CD4-positive, alpha-beta T cell (primary cell): ENCODE results near the gene RTL1. TPM values are rescaled to one million over a fixed set of nuclear protein-coding genes. Genes with fewer than 3 reads are reported as not detected.

Experiments
- ATAC-seq: fragments of 200-7000 bp; cut with Tn5 transposase; one replicate; pipeline ENCODE4 v1.10.0; 2022; ENCODE audit warnings: mild to moderate bottlenecking; ENCODE audit not compliant: poor library complexity
- CTCF ChIA-PET: fragments of 350-600 bp; sonication (Branson Sonifier 250); formaldehyde crosslinking; loops from one replicate; lab custom pipeline; 2021; ENCODE audit warnings: antibody characterized with exemption, inconsistent platforms; lab: Charles Lee
- POLR2A ChIA-PET: fragments of 350-600 bp; sonication (Branson Sonifier 250); formaldehyde crosslinking; loops from one replicate; lab custom pipeline; 2021; ENCODE audit warnings: antibody characterized with exemption, inconsistent platforms; lab: Charles Lee
- DNase-seq, 14 experiments: peaks; one replicate each; pipeline ENCODE4 v3.0.0-alpha.2; 2013 to 2020; ENCODE audit warnings: mixed read lengths in 2 of 14
- H3K27ac ChIP-seq, 2 donors: one replicate each; pipeline versions ENCODE4 v1.5.1 to v1.7.0; 2013; ENCODE audit warnings: low read length in 2 of 2, low read depth in 1 of 2, mild to moderate bottlenecking in 1 of 2
- H3K27me3 ChIP-seq, 2 experiments: 1 replicate in 1 of 2; 2 replicates in 1 of 2; pipeline versions ENCODE4 v1.6.1 to v1.7.0; 2013; ENCODE audit warnings: low read length in 2 of 2, control low read depth in 1 of 2, mild to moderate bottlenecking in 1 of 2, moderate library complexity in 1 of 2; ENCODE audit not compliant: insufficient read depth in 2 of 2, control insufficient read depth in 1 of 2
- H3K36me3 ChIP-seq: one replicate; pipeline ENCODE4 v1.6.1; 2013; ENCODE audit warnings: low read length, control low read depth; ENCODE audit not compliant: insufficient read depth
- H3K4me1 ChIP-seq: one replicate; pipeline ENCODE4 v1.6.1; 2013; ENCODE audit warnings: low read length, control low read depth; ENCODE audit not compliant: insufficient read depth
- H3K4me3 ChIP-seq: one replicate; pipeline ENCODE4 v1.5.1; 2013; ENCODE audit warnings: mild to moderate bottlenecking, low read length, moderate library complexity
- H3K9me3 ChIP-seq, 2 experiments: 1 replicate in 1 of 2; 2 replicates in 1 of 2; pipeline versions ENCODE4 v1.6.1 to v1.7.0; 2013; ENCODE audit warnings: low read length in 2 of 2, mild to moderate bottlenecking in 2 of 2, control low read depth in 1 of 2, moderate library complexity in 1 of 2; ENCODE audit not compliant: control insufficient read depth in 1 of 2, insufficient read depth in 1 of 2
- H3K27ac Mint-ChIP-seq: one replicate; pipeline ENCODE4 v1.8.0; 2020; ENCODE audit warnings: mixed read lengths
- H3K27me3 Mint-ChIP-seq: one replicate; pipeline ENCODE4 v1.8.0; 2021; ENCODE audit warnings: mixed read lengths
- H3K36me3 Mint-ChIP-seq: one replicate; pipeline ENCODE4 v1.8.0; 2021; ENCODE audit warnings: low read depth, mixed read lengths
- H3K4me1 Mint-ChIP-seq: one replicate; pipeline ENCODE4 v1.8.0; 2021; ENCODE audit warnings: low read depth, mixed read lengths
- H3K4me3 Mint-ChIP-seq: one replicate; pipeline ENCODE4 v1.8.0; 2020; ENCODE audit warnings: mild to moderate bottlenecking, mixed read lengths
- H3K9me3 Mint-ChIP-seq: one replicate; pipeline ENCODE4 v1.8.0; 2020; ENCODE audit warnings: mixed read lengths
- intact Hi-C, 2 experiments: fragments of 100-400 bp; cut with DNase I in 1 of 2; cut with micrococcal nuclease in 1 of 2; formaldehyde crosslinking; loops; one replicate each; pipeline versions ENCODE4 v1.15.1 to v1.9.0; 2023 to 2025; cut with DNase I, micrococcal nuclease
- total RNA-seq, 174 experiments: library from RNA in 2 of 174; stranded (reverse) in 2 of 174; gene quantifications; one replicate each; pipeline ENCODE4 v1.2.3 and lab custom pipeline; 2021 to 2026
- TF ChIP-seq, protein P1 (sequence below): fragments of 200-600 bp; IDR thresholded peaks from one replicate; pipeline ENCODE4 v1.8.0; 2022; ENCODE audit warnings: antibody characterized with exemption, mild to moderate bottlenecking

Gene RTL1
- total RNA-seq, 2 experiments from 2014 or later, result not detected

DNA sequence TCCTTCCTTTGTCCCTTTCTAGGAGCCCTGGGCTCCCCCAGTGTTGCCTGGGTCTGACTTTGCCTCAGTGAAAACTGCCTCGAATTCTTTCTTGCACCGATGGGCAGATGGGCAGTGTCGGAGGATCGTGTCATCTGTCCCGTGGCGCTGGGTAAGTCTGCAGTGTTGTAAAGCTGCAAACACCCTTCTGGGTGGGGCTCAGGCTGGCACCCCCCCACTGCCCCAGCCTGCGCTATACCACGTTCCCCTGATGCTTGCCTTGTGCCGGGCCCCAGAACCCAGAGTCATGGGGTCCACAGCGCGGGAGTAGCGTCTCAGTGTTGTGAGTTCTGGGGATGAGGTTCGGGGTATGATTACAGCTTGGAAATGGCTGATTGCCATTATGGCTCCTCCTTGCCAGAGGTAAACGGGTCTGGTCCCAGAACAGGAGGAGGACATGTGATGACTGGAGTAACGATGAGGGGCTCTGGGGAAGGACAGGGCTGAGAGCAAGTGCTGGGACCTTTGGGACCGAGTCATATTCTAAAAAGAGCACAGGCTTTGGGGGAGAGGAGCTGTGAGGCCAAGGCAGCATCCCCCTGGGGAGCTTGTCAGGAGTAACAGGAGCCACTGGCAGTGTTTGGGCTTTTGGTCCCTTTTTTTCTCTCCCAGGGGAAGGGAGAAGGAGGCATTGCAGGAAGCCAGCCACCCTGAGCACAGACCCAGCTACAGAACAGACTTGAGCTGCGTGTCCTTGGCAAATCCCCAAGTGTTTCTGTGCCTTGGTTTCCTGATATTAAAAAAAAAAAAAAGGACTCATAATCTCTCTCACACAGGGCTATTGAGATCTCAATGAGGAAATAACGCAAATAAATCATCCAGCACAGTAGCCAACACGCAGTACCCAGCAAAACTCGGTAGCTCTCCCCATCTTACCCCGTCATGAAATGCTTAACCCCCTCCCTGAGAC lies 4.3 kb downstream of the RTL1 start:
- Histone ChIP-seq H3K36me3 (no peaks in the 10 kb centered on the region), H3K4me3 (no peak overlapping the region), H3K27ac (no peak overlapping the region), H3K4me1 (no peaks in the 10 kb centered on the region), H3K27me3 (peaks cover 24 to 51% of the 10 kb centered on the region in 2 experiments), H3K9me3 (peaks cover 0 to 24% of the 10 kb centered on the region in 2 experiments)
- ChIA-PET CTCF (no interaction called here), POLR2A (no interaction called here)
- Mint-ChIP-seq H3K9me3 (no peaks in the 10 kb centered on the region), H3K27me3 (peaks cover 79% of the 10 kb centered on the region), H3K36me3 (no peaks in the 10 kb centered on the region), H3K27ac (no peak overlapping the region), H3K4me1 (no peaks in the 10 kb centered on the region), H3K4me3 (no peak overlapping the region)
- intact Hi-C loops, result no loop called here
- TF ChIP-seq, protein P1, sequence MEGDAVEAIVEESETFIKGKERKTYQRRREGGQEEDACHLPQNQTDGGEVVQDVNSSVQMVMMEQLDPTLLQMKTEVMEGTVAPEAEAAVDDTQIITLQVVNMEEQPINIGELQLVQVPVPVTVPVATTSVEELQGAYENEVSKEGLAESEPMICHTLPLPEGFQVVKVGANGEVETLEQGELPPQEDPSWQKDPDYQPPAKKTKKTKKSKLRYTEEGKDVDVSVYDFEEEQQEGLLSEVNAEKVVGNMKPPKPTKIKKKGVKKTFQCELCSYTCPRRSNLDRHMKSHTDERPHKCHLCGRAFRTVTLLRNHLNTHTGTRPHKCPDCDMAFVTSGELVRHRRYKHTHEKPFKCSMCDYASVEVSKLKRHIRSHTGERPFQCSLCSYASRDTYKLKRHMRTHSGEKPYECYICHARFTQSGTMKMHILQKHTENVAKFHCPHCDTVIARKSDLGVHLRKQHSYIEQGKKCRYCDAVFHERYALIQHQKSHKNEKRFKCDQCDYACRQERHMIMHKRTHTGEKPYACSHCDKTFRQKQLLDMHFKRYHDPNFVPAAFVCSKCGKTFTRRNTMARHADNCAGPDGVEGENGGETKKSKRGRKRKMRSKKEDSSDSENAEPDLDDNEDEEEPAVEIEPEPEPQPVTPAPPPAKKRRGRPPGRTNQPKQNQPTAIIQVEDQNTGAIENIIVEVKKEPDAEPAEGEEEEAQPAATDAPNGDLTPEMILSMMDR, result no peak
- DNase-seq (no peak), ATAC-seq (no peak)

GRCh38 chr14:100898465-100898864 lies 5.1 kb downstream of the RTL1 start:
- DNase-seq, result no peak
- POLR2A ChIA-PET, result no interaction called here

GRCh38 chr14:100896369-100897060 lies 7.0 kb downstream of the RTL1 start:
- ChIA-PET CTCF (no interaction called here), POLR2A (no interaction called here)
- Mint-ChIP-seq H3K27me3 (peaks cover 58% of the 10 kb centered on the region), H3K36me3 (no peaks in the 10 kb centered on the region), H3K4me3 (no peak overlapping the region), H3K4me1 (no peaks in the 10 kb centered on the region), H3K9me3 (no peaks in the 10 kb centered on the region), H3K27ac (no peak overlapping the region)
- H3K27me3 ChIP-seq, result peaks cover 12 to 36% of the 10 kb centered on the region in 2 experiments
- peaks cover 0 to 19% of the 10 kb centered on the region in 2 experiments for H3K9me3 ChIP-seq
- no peak for ATAC-seq
- intact Hi-C loops, result no loop called here
- DNase-seq, result no peak
- no peak overlapping the region for H3K27ac ChIP-seq
- no peaks in the 10 kb centered on the region for H3K36me3 ChIP-seq
- H3K4me1 ChIP-seq, result no peaks in the 10 kb centered on the region
- H3K4me3 ChIP-seq, result no peak overlapping the region
- TF ChIP-seq, protein P1, result no peak

More at GRCh38 chr14:100898465-100898864, 5.1 kb downstream of the RTL1 start:
- no peaks in the 10 kb centered on the region for H3K36me3 ChIP-seq
- Mint-ChIP-seq H3K4me1 (no peaks in the 10 kb centered on the region), H3K27ac (no peak overlapping the region), H3K36me3 (no peaks in the 10 kb centered on the region), H3K27me3 (peaks cover 73% of the 10 kb centered on the region), H3K4me3 (no peak overlapping the region), H3K9me3 (no peaks in the 10 kb centered on the region)
- ATAC-seq, result no peak
- CTCF ChIA-PET, result no interaction called here
- H3K9me3 ChIP-seq, result peaks cover 0 to 28% of the 10 kb centered on the region in 2 experiments
- intact Hi-C loops, result no loop called here
- H3K27me3 ChIP-seq, result peaks cover 24 to 51% of the 10 kb centered on the region in 2 experiments
- no peak overlapping the region for H3K27ac ChIP-seq
- no peak overlapping the region for H3K4me3 ChIP-seq
- H3K4me1 ChIP-seq, result no peaks in the 10 kb centered on the region
- TF ChIP-seq, protein P1, result no peak
